VCaP (cell line): ENCODE results near the gene PPP2R2C.

Experiments used
- H3K27ac ChIP-seq: fragments of 450-650 bp; 2 replicates; pipeline ENCODE4 v1.5.1; 2017
- TF ChIP-seq, protein P1 (sequence below): fragments of 450-650 bp; conservative IDR thresholded peaks from 2 replicates; pipeline ENCODE4 v1.5.1; 2017; ENCODE audit warnings: mild to moderate bottlenecking, moderate library complexity

Gene PPP2R2C

DNA sequence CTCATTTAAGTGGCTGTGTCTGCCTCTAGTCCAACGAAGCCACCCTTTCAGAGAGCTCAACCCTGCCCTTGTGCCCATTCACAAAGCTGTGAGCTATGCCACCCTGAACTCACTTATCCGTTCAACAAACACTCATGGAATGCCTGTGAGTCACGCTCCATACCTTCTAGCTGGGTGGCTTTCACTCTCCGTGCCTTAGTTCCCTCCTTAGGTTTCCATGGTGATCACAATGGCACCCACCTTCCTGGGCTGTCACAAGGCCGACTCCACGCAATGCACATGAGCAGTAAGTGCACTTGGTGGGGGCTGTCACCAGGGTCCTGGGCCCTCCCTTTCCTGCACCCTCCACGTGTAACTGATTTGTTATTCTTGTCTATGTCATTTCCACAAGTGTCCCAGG lies 37.2 kb upstream of the PPP2R2C start:
- TF ChIP-seq, protein P1, sequence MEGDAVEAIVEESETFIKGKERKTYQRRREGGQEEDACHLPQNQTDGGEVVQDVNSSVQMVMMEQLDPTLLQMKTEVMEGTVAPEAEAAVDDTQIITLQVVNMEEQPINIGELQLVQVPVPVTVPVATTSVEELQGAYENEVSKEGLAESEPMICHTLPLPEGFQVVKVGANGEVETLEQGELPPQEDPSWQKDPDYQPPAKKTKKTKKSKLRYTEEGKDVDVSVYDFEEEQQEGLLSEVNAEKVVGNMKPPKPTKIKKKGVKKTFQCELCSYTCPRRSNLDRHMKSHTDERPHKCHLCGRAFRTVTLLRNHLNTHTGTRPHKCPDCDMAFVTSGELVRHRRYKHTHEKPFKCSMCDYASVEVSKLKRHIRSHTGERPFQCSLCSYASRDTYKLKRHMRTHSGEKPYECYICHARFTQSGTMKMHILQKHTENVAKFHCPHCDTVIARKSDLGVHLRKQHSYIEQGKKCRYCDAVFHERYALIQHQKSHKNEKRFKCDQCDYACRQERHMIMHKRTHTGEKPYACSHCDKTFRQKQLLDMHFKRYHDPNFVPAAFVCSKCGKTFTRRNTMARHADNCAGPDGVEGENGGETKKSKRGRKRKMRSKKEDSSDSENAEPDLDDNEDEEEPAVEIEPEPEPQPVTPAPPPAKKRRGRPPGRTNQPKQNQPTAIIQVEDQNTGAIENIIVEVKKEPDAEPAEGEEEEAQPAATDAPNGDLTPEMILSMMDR, result no peak
- no peak overlapping the region for H3K27ac ChIP-seq

DNA sequence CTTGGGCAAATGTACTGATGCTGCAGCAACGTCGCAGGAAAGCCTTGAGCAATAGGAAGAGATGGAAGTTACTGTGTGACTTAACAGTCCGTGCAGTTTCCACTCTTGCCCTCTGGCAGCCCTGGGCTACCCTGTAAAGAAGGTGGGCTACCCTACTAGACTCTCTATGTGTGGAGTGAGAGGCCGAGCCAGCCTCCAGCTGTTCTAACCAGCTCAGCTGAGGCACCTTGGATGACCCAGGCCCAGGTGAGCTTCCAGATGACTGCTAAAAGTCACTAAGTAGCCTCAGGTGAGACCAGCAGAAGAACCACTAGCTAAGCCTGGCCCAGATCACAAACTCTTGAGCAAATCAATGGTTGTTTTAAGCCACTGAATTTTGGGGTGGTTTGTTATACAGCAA lies 34.9 kb upstream of the PPP2R2C start:
- no peak overlapping the region for H3K27ac ChIP-seq
- TF ChIP-seq, protein P1, result no peak

DNA sequence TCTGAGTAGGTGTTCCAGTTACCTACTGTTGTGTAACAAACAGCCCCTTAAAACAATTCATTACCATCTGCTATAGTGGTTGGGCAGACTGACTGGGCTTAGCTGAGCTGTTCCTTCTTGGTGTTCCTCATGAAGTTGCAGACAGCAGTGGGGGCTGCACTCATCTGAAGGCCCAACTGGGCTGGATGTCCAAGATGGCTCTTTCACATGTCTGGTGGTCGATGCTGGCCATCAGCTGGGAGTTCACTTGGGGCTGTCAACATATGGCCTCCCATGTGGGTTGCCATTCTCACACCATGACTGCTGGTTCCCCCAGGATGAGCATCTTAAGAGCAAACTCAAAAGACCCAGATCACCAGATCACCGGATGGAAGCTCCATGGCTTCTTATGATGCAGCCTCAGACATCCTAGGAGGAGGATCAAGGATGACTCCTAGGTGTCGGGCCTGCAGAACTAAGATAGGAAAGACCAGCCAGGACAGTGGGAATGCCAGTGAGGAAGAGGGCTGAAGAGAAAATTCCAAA lies 34.3 kb upstream of the PPP2R2C start:
- no peak overlapping the region for H3K27ac ChIP-seq
- TF ChIP-seq, protein P1, result no peak

DNA sequence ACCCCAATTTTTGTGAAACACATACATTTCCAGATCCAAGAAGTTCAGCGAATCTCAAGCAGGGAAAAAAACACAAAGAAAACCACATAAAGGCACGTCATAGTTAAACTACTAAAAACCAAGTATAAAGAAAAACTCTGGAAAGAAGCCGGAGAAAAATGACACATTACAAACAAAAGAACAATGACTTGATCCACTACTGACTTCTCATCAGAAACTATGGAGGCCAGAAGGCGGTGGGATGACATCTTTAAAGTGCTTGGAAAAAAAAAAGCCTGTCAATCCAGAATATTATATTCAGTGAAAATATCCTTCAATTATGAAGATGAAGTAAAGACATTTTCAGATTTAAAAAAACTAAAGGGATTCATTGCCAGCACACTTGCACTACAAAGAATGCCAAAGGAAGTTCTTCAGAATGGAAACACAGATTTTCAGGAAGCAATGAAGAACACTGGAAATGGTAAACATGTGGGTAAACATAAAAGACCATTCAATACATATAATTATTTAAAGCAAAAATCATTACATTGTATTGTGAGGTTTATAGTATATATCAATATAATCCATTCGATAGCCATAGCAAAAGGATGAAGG lies 32.6 kb upstream of the PPP2R2C start:
- TF ChIP-seq, protein P1, result no peak
- no peak overlapping the region for H3K27ac ChIP-seq

DNA sequence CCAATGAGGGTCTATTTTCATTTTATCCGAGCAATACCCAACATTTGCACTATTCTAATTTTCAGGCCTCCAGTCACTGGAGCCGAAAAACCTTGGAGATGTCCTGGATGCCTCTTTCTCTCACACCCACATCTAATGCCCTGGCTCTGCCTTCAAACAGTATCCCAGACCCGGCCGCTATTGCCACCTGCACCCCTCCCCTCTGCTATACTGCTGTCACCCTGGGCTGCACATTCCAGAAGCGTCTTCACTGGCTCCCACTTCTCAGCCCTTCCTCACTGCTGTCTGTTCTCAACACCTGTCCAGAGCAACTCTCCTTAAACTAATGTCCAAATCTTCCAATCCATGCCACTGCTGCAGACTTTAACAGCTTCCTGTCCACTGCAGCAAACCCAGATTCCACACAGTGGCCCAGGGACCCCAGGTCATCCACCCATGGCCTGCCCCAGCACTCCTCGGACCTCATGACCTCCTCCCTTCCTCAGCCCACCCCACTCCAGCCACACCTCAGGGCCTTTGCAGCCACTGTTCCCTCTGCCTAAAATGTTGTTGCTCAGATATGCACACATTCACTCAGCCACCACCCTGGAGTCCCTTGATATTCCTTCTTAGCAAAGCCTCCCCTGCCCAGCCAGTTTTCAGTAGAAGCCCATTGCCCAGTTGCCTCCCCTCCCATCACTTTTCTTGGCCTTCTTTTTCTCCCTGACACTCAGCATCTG lies 30.5 kb upstream of the PPP2R2C start:
- TF ChIP-seq, protein P1, result no peak
- H3K27ac ChIP-seq, result no peak overlapping the region

DNA sequence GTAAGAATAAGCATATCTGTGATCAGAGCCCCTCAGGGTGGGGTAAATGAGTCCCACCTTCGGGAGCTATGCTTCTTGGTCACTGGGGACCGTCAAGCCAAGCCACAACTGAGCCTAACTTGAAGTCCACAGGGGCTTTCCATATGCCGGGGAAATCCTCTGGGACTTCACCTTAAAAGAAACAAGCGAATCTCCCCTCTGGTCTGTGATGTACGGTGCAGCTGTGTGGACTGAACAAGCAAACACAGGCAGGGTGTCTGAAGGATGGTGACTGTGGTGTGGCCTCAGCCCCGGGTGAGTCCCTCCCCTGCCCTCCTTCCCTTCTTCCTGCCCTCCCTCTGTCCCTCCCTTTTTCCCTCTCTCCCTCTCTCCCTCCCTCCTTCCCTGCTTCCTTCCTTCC lies 29.7 kb upstream of the PPP2R2C start:
- TF ChIP-seq, protein P1, result no peak
- H3K27ac ChIP-seq, result no peak overlapping the region

DNA sequence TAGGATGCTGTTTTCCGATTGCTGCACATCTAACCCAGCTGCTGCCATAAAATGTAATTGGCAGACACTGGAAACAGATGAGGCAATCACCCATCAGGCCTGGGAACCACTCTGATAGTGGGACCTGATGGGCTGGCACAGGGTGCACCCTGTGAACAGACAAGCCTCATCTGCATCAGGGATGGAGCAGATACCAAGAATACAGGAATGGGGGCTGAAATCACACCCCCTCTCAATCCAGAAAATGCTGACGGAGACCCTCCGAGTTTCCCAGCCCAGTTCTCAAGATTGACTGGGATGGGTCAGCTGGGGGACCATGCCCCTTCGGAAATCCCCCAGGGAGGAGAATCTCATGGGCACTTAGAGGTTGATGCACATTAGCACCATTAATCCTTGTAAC lies 28.8 kb upstream of the PPP2R2C start:
- H3K27ac ChIP-seq, result no peak overlapping the region
- TF ChIP-seq, protein P1, result no peak
